ENCODE results near the gene PSMC3. TPM values are rescaled to one million over a fixed set of nuclear protein-coding genes. Genes with fewer than 3 reads are reported as not detected.

Gene PSMC3
- total and polyA plus RNA-seq, 5 experiments from 2014 or later, result 58.4 to 106 (median 91.5) TPM

GRCh38 chr11:47388697-47389576, 37.3 kb downstream of the PSMC3 start:
- H3K4me3 Mint-ChIP-seq, result peak overlapping the region in 9 of 10 donors; percentile 26 to 86 (median 76)
- H3K36me3 Mint-ChIP-seq, result no peaks in the 10 kb centered on the region
- no peak for ATAC-seq
- H3K27me3 Mint-ChIP-seq, result no peaks in the 10 kb centered on the region
- no peak for DNase-seq
- POLR2A ChIA-PET, result interaction anchor here (0.9 to 11.0 kb wide), 6 partner anchors 8 to 20 kb away, joined by 3 to 147 read pairs (median 5); partner anchors contain the start of gene SPI1
- H3K27ac Mint-ChIP-seq, result peak overlapping the region in 6 of 10 donors; percentile 25 to 83 (median 62)
- peaks cover 16 to 61% (median 46%) of the 10 kb centered on the region in 4 donors for H3K4me1 Mint-ChIP-seq
- H3K9me3 Mint-ChIP-seq, result no peaks in the 10 kb centered on the region

GRCh38 chr11:47387944-47388696, 38.1 kb downstream of the PSMC3 start:
- Mint-ChIP-seq H3K27ac (peak overlapping the region in 1 of 10 donors; percentile 63), H3K4me1 (peaks cover 20 to 54% (median 38%) of the 10 kb centered on the region in 4 donors), H3K27me3 (no peaks in the 10 kb centered on the region), H3K36me3 (no peaks in the 10 kb centered on the region), H3K4me3 (peak overlapping the region in 4 of 10 donors; percentile 15 to 76 (median 57)), H3K9me3 (no peaks in the 10 kb centered on the region)
- POLR2A ChIA-PET, result interaction anchor here (0.8 to 11.0 kb wide), 5 partner anchors 13 to 120 kb away, joined by 3 to 147 read pairs (median 6); no protein-coding TSS in a partner anchor
- no peak for ATAC-seq
- no peak for DNase-seq

- no peak for DNase-seq
- no peak for ATAC-seq
- POLR2A ChIA-PET, result interaction anchor here (11.0 kb wide), 1 partner anchor 17 kb away, joined by 147 read pairs; no protein-coding TSS in a partner anchor
- no peak overlapping the region for H3K4me3 Mint-ChIP-seq
- H3K27ac Mint-ChIP-seq, result no peak overlapping the region
- H3K36me3 Mint-ChIP-seq, result no peaks in the 10 kb centered on the region
- H3K4me1 Mint-ChIP-seq, result peaks cover 5 to 25% (median 13%) of the 10 kb centered on the region in 4 donors
- no peaks in the 10 kb centered on the region for H3K9me3 Mint-ChIP-seq
- no peaks in the 10 kb centered on the region for H3K27me3 Mint-ChIP-seq
These were observed 41.7 kb downstream of the PSMC3 start for GRCh38 chr11:47384498-47384897.

GRCh38 chr11:47383071-47383470, 43.2 kb downstream of the PSMC3 start:
- H3K27ac Mint-ChIP-seq, result no peak overlapping the region
- peaks cover 0 to 15% (median 7%) of the 10 kb centered on the region in 4 donors for H3K4me1 Mint-ChIP-seq
- ATAC-seq (no peak), DNase-seq (no peak)
- H3K36me3 Mint-ChIP-seq, result no peaks in the 10 kb centered on the region
- H3K27me3 Mint-ChIP-seq, result no peaks in the 10 kb centered on the region
- no peak overlapping the region for H3K4me3 Mint-ChIP-seq
- no peaks in the 10 kb centered on the region for H3K9me3 Mint-ChIP-seq
- POLR2A ChIA-PET, result interaction anchor here (1.4 to 1.9 kb wide), 2 partner anchors 12 to 26 kb away, joined by 3 to 5 read pairs; partner anchors contain the start of gene SLC39A13

GRCh38 chr11:47380078-47380477, 46.2 kb downstream of the PSMC3 start:
- no peaks in the 10 kb centered on the region for H3K27me3 Mint-ChIP-seq
- ATAC-seq, result no peak
- H3K4me3 Mint-ChIP-seq, result no peak overlapping the region
- no peaks in the 10 kb centered on the region for H3K36me3 Mint-ChIP-seq
- no peaks in the 10 kb centered on the region for H3K9me3 Mint-ChIP-seq
- peaks cover 0 to 13% (median 6%) of the 10 kb centered on the region in 4 donors for H3K4me1 Mint-ChIP-seq
- no peak overlapping the region for H3K27ac Mint-ChIP-seq
- no peak for DNase-seq
- POLR2A ChIA-PET, result interaction anchor here (0.6 to 1.9 kb wide), 5 partner anchors 9 to 43 kb away, joined by 3 to 6 read pairs (median 4); no protein-coding TSS in a partner anchor

GRCh38 chr11:47379317-47379716, 46.9 kb downstream of the PSMC3 start:
- H3K4me3 Mint-ChIP-seq, result no peak overlapping the region
- ATAC-seq (no peak), DNase-seq (no peak)
- no peaks in the 10 kb centered on the region for H3K27me3 Mint-ChIP-seq
- H3K36me3 Mint-ChIP-seq, result no peaks in the 10 kb centered on the region
- H3K27ac Mint-ChIP-seq, result no peak overlapping the region
- POLR2A ChIA-PET, result interaction anchor here (1.4 to 1.9 kb wide), 3 partner anchors 14 to 20 kb away, joined by 5 to 7 read pairs (median 6); no protein-coding TSS in a partner anchor
- H3K4me1 Mint-ChIP-seq, result peaks cover 0 to 13% (median 6%) of the 10 kb centered on the region in 4 donors
- no peaks in the 10 kb centered on the region for H3K9me3 Mint-ChIP-seq

GRCh38 chr11:47378836-47379170, 47.4 kb downstream of the PSMC3 start:
- peak overlapping the region in 1 of 10 donors; percentile 93 for H3K27ac Mint-ChIP-seq
- POLR2A ChIA-PET, result interaction anchor here (0.8 to 1.9 kb wide), 6 partner anchors 11 to 33 kb away, joined by 3 to 7 read pairs (median 4); no protein-coding TSS in a partner anchor

GRCh38 chr11:47378010-47378835, 48.0 kb downstream of the PSMC3 start, which contains the start of gene SPI1:
SPI1 (minus strand) TSS chr11:47378547; CDS start chr11:47378353, 194 bp downstream.
- Mint-ChIP-seq H3K4me1 (peaks cover 0 to 19% (median 5%) of the 10 kb centered on the region in 4 donors), H3K27ac (peak within 1 kb of the TSS in 4 of 10 donors; percentile 23 to 93 (median 67)), H3K9me3 (no peaks in the 10 kb centered on the region), H3K4me3 (peak within 1 kb of the TSS in 2 of 10 donors; percentile 43 to 79), H3K36me3 (no peaks in the 10 kb centered on the region), H3K27me3 (no peaks in the 10 kb centered on the region)
- DNase-seq, result peak in 1 of 10 donors; percentile 37
- POLR2A ChIA-PET, result interaction anchor here (0.8 to 1.9 kb wide), 9 partner anchors 11 to 33 kb away, joined by 3 to 7 read pairs (median 4); no protein-coding TSS in a partner anchor
- ATAC-seq, result peak; percentile 17 to 35

More at GRCh38 chr11:47378836-47379170, 47.4 kb downstream of the PSMC3 start:
- Mint-ChIP-seq H3K4me1 (peaks cover 0 to 16% (median 7%) of the 10 kb centered on the region in 4 donors), H3K9me3 (no peaks in the 10 kb centered on the region), H3K36me3 (no peaks in the 10 kb centered on the region), H3K27me3 (no peaks in the 10 kb centered on the region), H3K4me3 (peak overlapping the region in 2 of 10 donors; percentile 43 to 79)
- ATAC-seq (no peak), DNase-seq (no peak)

- no peak for ATAC-seq
- no peak for DNase-seq
- H3K36me3 Mint-ChIP-seq, result no peaks in the 10 kb centered on the region
- H3K4me3 Mint-ChIP-seq, result peak overlapping the region in 2 of 10 donors; percentile 41 to 79
- H3K27ac Mint-ChIP-seq, result peak overlapping the region in 2 of 10 donors; percentile 23 to 68
- H3K4me1 Mint-ChIP-seq, result peaks cover 0 to 19% (median 5%) of the 10 kb centered on the region in 4 donors
- H3K27me3 Mint-ChIP-seq, result no peaks in the 10 kb centered on the region
- POLR2A ChIA-PET, result interaction anchor here (1.1 to 1.5 kb wide), 4 partner anchors 16 to 32 kb away, joined by 3 to 4 read pairs (median 3); no protein-coding TSS in a partner anchor
- no peaks in the 10 kb centered on the region for H3K9me3 Mint-ChIP-seq
These were observed 48.6 kb downstream of the PSMC3 start for GRCh38 chr11:47377571-47378009.

- peaks cover 0 to 18% (median 3%) of the 10 kb centered on the region in 4 donors for H3K4me1 Mint-ChIP-seq
- peak overlapping the region in 2 of 10 donors; percentile 4 to 84 for H3K27ac Mint-ChIP-seq
These were observed 49.5 kb downstream of the PSMC3 start for GRCh38 chr11:47376525-47377371.

More at GRCh38 chr11:47376525-47377371, 49.5 kb downstream of the PSMC3 start:
- DNase-seq (no peak), ATAC-seq (no peak)
- Mint-ChIP-seq H3K4me3 (peak overlapping the region in 1 of 10 donors; percentile 79), H3K9me3 (no peaks in the 10 kb centered on the region), H3K36me3 (no peaks in the 10 kb centered on the region), H3K27me3 (no peaks in the 10 kb centered on the region)
- POLR2A ChIA-PET, result interaction anchor here (0.6 to 1.5 kb wide), 5 partner anchors 17 to 33 kb away, joined by 3 to 4 read pairs (median 3); no protein-coding TSS in a partner anchor

Data from naive thymus-derived CD8-positive, alpha-beta T cell (primary cell).